GM23338 (cell line): Measurements from ENCODE around the gene COPB1. TPM values are rescaled to one million over a fixed set of nuclear protein-coding genes. Genes with fewer than 3 reads are reported as not detected.

ENCODE experiments used
- ATAC-seq: fragments of 200-7000 bp; cut with Tn5 transposase; 3 replicates; pipeline ENCODE4 v1.9.1; 2020
- DNase-seq: peaks from one replicate; pipeline ENCODE4 v3.0.0-alpha.2; 2015; ENCODE audit warnings: low spot score
- H2AFZ ChIP-seq: fragments of 200-600 bp; sonication (generic); 2 replicates; pipeline ENCODE4 v1.8.0; 2016; ENCODE audit warnings: antibody characterized with exemption, mild to moderate bottlenecking, moderate library complexity
- H3F3A ChIP-seq: fragments of 200-600 bp; sonication (generic); replicated peaks from 2 replicates; pipeline ENCODE4 v1.8.0; 2017; ENCODE audit warnings: antibody characterized with exemption, mixed run types, low read depth
- H3K27ac ChIP-seq: fragments of 200-600 bp; sonication (generic); 2 replicates; pipeline ENCODE4 v1.6.1; 2016; ENCODE audit warnings: low read depth
- H3K27me3 ChIP-seq: fragments of 200-600 bp; sonication (generic); 2 replicates; pipeline ENCODE4 v1.8.0; 2016; ENCODE audit warnings: mild to moderate bottlenecking, mixed run types, moderate library complexity; ENCODE audit not compliant: insufficient read depth
- H3K36me3 ChIP-seq: fragments of 200-600 bp; sonication (generic); 2 replicates; pipeline ENCODE4 v1.8.0; 2016; ENCODE audit warnings: mild to moderate bottlenecking; ENCODE audit not compliant: insufficient read depth
- H3K4me1 ChIP-seq: fragments of 200-600 bp; sonication (generic); 2 replicates; pipeline ENCODE4 v1.8.0; 2016; ENCODE audit warnings: mild to moderate bottlenecking, moderate library complexity; ENCODE audit not compliant: insufficient read depth
- H3K4me2 ChIP-seq: fragments of 200-600 bp; sonication (generic); 2 replicates; pipeline ENCODE4 v1.7.1; 2017; ENCODE audit warnings: mixed run types
- H3K4me3 ChIP-seq: fragments of 200-600 bp; sonication (generic); 2 replicates; pipeline ENCODE4 v1.6.1; 2016; ENCODE audit warnings: mixed run types
- H3K79me2 ChIP-seq: fragments of 200-600 bp; sonication (generic); replicated peaks from 2 replicates; pipeline ENCODE4 v1.8.0; 2017; ENCODE audit warnings: mild to moderate bottlenecking; ENCODE audit not compliant: insufficient read depth
- H3K9me2 ChIP-seq: fragments of 200-600 bp; sonication (generic); 2 replicates; pipeline ENCODE4 v1.8.0; 2017; ENCODE audit not compliant: insufficient read depth
- H4K20me1 ChIP-seq: fragments of 200-600 bp; sonication (generic); replicated peaks from 2 replicates; pipeline ENCODE4 v1.8.0; 2017; ENCODE audit warnings: mild to moderate bottlenecking; ENCODE audit not compliant: insufficient read depth
- H3K27ac Mint-ChIP-seq: 2 replicates; pipeline ENCODE4 v1.8.0; 2020; ENCODE audit warnings: inconsistent platforms, mild to moderate bottlenecking, moderate library complexity, mixed read lengths
- H3K27me3 Mint-ChIP-seq: 3 replicates; pipeline ENCODE4 v1.8.0; 2022; ENCODE audit warnings: low read depth, mild to moderate bottlenecking, moderate library complexity, mixed read lengths, inconsistent platforms; ENCODE audit not compliant: insufficient read depth, poor library complexity
- H3K36me3 Mint-ChIP-seq: 3 replicates; pipeline ENCODE4 v1.8.0; 2021; ENCODE audit warnings: low read depth, mild to moderate bottlenecking, inconsistent platforms, moderate library complexity, mixed read lengths
- H3K4me1 Mint-ChIP-seq: 3 replicates; pipeline ENCODE4 v1.8.0; 2020; ENCODE audit warnings: mild to moderate bottlenecking, inconsistent platforms, mixed read lengths
- H3K4me3 Mint-ChIP-seq: 3 replicates; pipeline ENCODE4 v1.8.0; 2021; ENCODE audit warnings: moderate library complexity, mild to moderate bottlenecking, inconsistent platforms, mixed read lengths
- H3K9me3 Mint-ChIP-seq: 3 replicates; pipeline ENCODE4 v1.8.0; 2020; ENCODE audit warnings: moderate library complexity, mild to moderate bottlenecking, inconsistent platforms, mixed read lengths
- CREB1 ChIP-seq: fragments of 250-450 bp; sonication (Bioruptor Pico); IDR thresholded peaks from 2 replicates; pipeline ENCODE4 v1.5.0; 2020; ENCODE audit warnings: low read depth, mild to moderate bottlenecking, moderate library complexity
- CTCF ChIP-seq, 2 experiments: fragments of 200-600 bp in 1 of 2; sonication (generic) in 1 of 2; conservative IDR thresholded peaks; 2 replicates each; pipeline versions ENCODE4 v1.5.1 to v1.6.1; 2016 to 2017; ENCODE audit warnings: antibody characterized with exemption in 2 of 2, low read depth in 2 of 2, mild to moderate bottlenecking in 2 of 2, moderate library complexity in 1 of 2
- ETS1 ChIP-seq: IDR thresholded peaks from 2 replicates; pipeline ENCODE4 v1.6.1; 2016; ENCODE audit warnings: antibody characterized with exemption
- EZH2 ChIP-seq: fragments of 200-600 bp; sonication (generic); IDR thresholded peaks from one replicate; pipeline ENCODE4 v1.8.0; 2017; ENCODE audit warnings: antibody characterized with exemption, mild to moderate bottlenecking, low read depth; ENCODE audit not compliant: unreplicated experiment
- EZH2phosphoT487 ChIP-seq: fragments of 200-600 bp; sonication (generic); IDR thresholded peaks from one replicate; pipeline ENCODE4 v1.8.1; 2018; ENCODE audit warnings: antibody characterized with exemption; ENCODE audit not compliant: unreplicated experiment
- JUNB ChIP-seq: IDR thresholded peaks from one replicate; pipeline ENCODE4 v1.6.1; 2016; ENCODE audit warnings: antibody characterized with exemption; ENCODE audit not compliant: unreplicated experiment
- NANOG ChIP-seq: IDR thresholded peaks from 2 replicates; pipeline ENCODE4 v1.6.1; 2016; ENCODE audit warnings: antibody characterized with exemption, borderline replicate concordance
- POLR2AphosphoS5 ChIP-seq: IDR thresholded peaks from 2 replicates; pipeline ENCODE4 v1.6.1; 2016; ENCODE audit warnings: antibody characterized with exemption, low read depth
- REST ChIP-seq: IDR thresholded peaks from one replicate; pipeline ENCODE4 v1.6.1; 2018; ENCODE audit warnings: antibody characterized with exemption; ENCODE audit not compliant: unreplicated experiment
- STAT1 ChIP-seq: IDR thresholded peaks from one replicate; pipeline ENCODE4 v1.6.1; 2016; ENCODE audit warnings: antibody characterized with exemption; ENCODE audit not compliant: unreplicated experiment
- ZNF114 ChIP-seq: fragments of 250-450 bp; sonication (Bioruptor Pico); IDR thresholded peaks from 2 replicates; pipeline ENCODE4 v1.5.0; 2020; ENCODE audit warnings: mild to moderate bottlenecking, moderate library complexity
- ZNF331 ChIP-seq: fragments of 250-450 bp; sonication (Bioruptor Pico); IDR thresholded peaks from 2 replicates; pipeline ENCODE4 v1.5.0; 2020; ENCODE audit warnings: low read depth, mild to moderate bottlenecking, moderate library complexity
- ZNF462 ChIP-seq: fragments of 250-450 bp; sonication (Bioruptor Pico); IDR thresholded peaks from 2 replicates; pipeline ENCODE4 v1.5.0; 2020; ENCODE audit warnings: mild to moderate bottlenecking, moderate library complexity
- polyA plus RNA-seq: library from polyadenylated mRNA; unstranded; fragments of >200 nt; fragmentation: Nextera tagmentation; extraction: Ambion mirVana; gene quantifications from 2 replicates; pipeline ENCODE4 v1.2.1, GENCODE V29; 2016
- total RNA-seq: library from RNA; depleted of rRNA; stranded (reverse); fragments of >200 nt; shearing (Covaris generic); gene quantifications from 2 replicates; pipeline ENCODE4 v1.2.3, GENCODE V29; 2014

Gene COPB1
- total and polyA plus RNA-seq, 2 experiments from 2014 or later = 42.3 to 104 TPM

GRCh38 chr11:14417186-14417585 is 82.4 kb downstream of the COPB1 start:
- Histone ChIP-seq H3K4me3 (no peak overlapping the region), H3K4me1 (peaks cover 10% of the 10 kb centered on the region), H3K36me3 (no peaks in the 10 kb centered on the region), H2AFZ (peak overlapping the region; percentile 61; the same call in 1 of the 2 replicates), H3K9me2 (no peaks in the 10 kb centered on the region), H3K27ac (no peak overlapping the region), H3K79me2 (no peaks in the 10 kb centered on the region), H3K27me3 (no peaks in the 10 kb centered on the region), H4K20me1 (no peaks in the 10 kb centered on the region), H3F3A (no peaks in the 10 kb centered on the region), H3K4me2 (no peak overlapping the region)
- Mint-ChIP-seq H3K9me3 (no peaks in the 10 kb centered on the region), H3K4me3 (no peak overlapping the region), H3K27me3 (peaks cover 3% of the 10 kb centered on the region), H3K36me3 (no peaks in the 10 kb centered on the region), H3K27ac (no peak overlapping the region), H3K4me1 (peaks cover 36% of the 10 kb centered on the region)
- TF ChIP-seq STAT1 (no peak), POLR2AphosphoS5 (no peak), EZH2phosphoT487 (no peak), JUNB (no peak), ETS1 (no peak), CREB1 (CRISPR knock-in tag) (no peak), EZH2 (no peak), ZNF331 (CRISPR knock-in tag) (no peak), ZNF462 (CRISPR knock-in tag) (no peak), ZNF114 (no peak), REST (no peak), CTCF (conservative IDR thresholded peaks at IDR 0.05; ENCODE audit: low read depth in 2 of 2) (no peak), NANOG (no peak)
- ATAC-seq = no peak
- DNase-seq = no peak
